Measurements from ENCODE around the gene TAS2R39.
"Not testable (repeated sequence)": the region's sequence is repeated elsewhere in the genome, so short reads cannot be mapped to it uniquely, and the experiment has no call there.

The TAS2R39 gene

GRCh38 chr7:143177374-143178119 is 5.7 kb upstream of the TAS2R39 start:
- no peak overlapping the region for H3K27ac ChIP-seq
- TF ChIP-seq CTCF (conservative IDR thresholded peaks at IDR 0.05): no peak

- not testable (repeated sequence) for H3K27ac ChIP-seq
These were observed 2.4 kb upstream of the TAS2R39 start for GRCh38 chr7:143180771-143181170.

- TF ChIP-seq CTCF (conservative IDR thresholded peaks at IDR 0.05): no peak
- H3K27ac ChIP-seq: no peak overlapping the region
These were observed 1.9 kb upstream of the TAS2R39 start for GRCh38 chr7:143181349-143181748.

GRCh38 chr7:143185551-143185950 is 2.3 kb downstream of the TAS2R39 start:
- no peak for TF ChIP-seq CTCF (conservative IDR thresholded peaks at IDR 0.05)
- no peak overlapping the region for H3K27ac ChIP-seq

GRCh38 chr7:143188994-143189393 is 5.8 kb downstream of the TAS2R39 start:
- H3K27ac ChIP-seq: no peak overlapping the region
- no peak for TF ChIP-seq CTCF (conservative IDR thresholded peaks at IDR 0.05)

- H3K27ac ChIP-seq: no peak overlapping the region
- no peak for TF ChIP-seq CTCF (conservative IDR thresholded peaks at IDR 0.05)
These were observed 10.7 kb downstream of the TAS2R39 start for GRCh38 chr7:143193880-143194279.

- TF ChIP-seq CTCF (conservative IDR thresholded peaks at IDR 0.05): no peak
- H3K27ac ChIP-seq: no peak overlapping the region
These were observed 15.8 kb downstream of the TAS2R39 start for GRCh38 chr7:143199040-143199439.

GRCh38 chr7:143202161-143202560 is 18.9 kb downstream of the TAS2R39 start:
- H3K27ac ChIP-seq: no peak overlapping the region
- TF ChIP-seq CTCF (conservative IDR thresholded peaks at IDR 0.05): no peak
